B cell (primary cell): ENCODE data around the gene ULK1. TPM values are rescaled to one million over a fixed set of nuclear protein-coding genes. Genes with fewer than 3 reads are reported as not detected.

Experiments used
- ATAC-seq: fragments of 200-7000 bp; cut with Tn5 transposase; one replicate; pipeline ENCODE4 v1.10.0; 2021; ENCODE audit warnings: low read depth, mild to moderate bottlenecking, moderate number of reproducible peaks, moderate library complexity
- CTCF ChIA-PET: fragments of 350-600 bp; sonication (Branson Sonifier 250); formaldehyde crosslinking; loops from one replicate; lab custom pipeline; 2021; ENCODE audit warnings: antibody characterized with exemption, inconsistent platforms; lab: Charles Lee
- POLR2A ChIA-PET: fragments of 350-600 bp; sonication (Branson Sonifier 250); formaldehyde crosslinking; loops from one replicate; lab custom pipeline; 2021; ENCODE audit warnings: antibody characterized with exemption; lab: Charles Lee
- DNase-seq: peaks from one replicate; pipeline ENCODE4 v3.0.0; 2013
- H2AFZ ChIP-seq: 2 replicates; pipeline ENCODE4 v1.6.1; 2012; ENCODE audit warnings: mild to moderate bottlenecking, low read depth, low read length; ENCODE audit not compliant: insufficient read depth, poor library complexity, severe bottlenecking
- H3K27ac ChIP-seq, 2 donors: 1 replicate in 1 of 2; 2 replicates in 1 of 2; pipeline ENCODE4 v1.5.1; 2012 to 2013; ENCODE audit warnings: low read length in 2 of 2, mild to moderate bottlenecking in 2 of 2, moderate library complexity in 1 of 2
- H3K27me3 ChIP-seq, 4 experiments: fragments of 200-600 bp in 1 of 4; sonication (generic) in 1 of 4; replicated peaks in 1 of 4; 1 replicate in 2 of 4; 2 replicates in 2 of 4; pipeline versions ENCODE4 v1.6.1 to v1.7.0; 2013 to 2016; ENCODE audit warnings: low read length in 3 of 4, mild to moderate bottlenecking in 2 of 4, mixed read lengths in 1 of 4, moderate library complexity in 1 of 4; ENCODE audit not compliant: insufficient read depth in 4 of 4, control insufficient read depth in 3 of 4; ENCODE audit errors: control extremely low read depth in 1 of 4
- H3K36me3 ChIP-seq, 2 experiments: replicated peaks in 1 of 2; 1 replicate in 1 of 2; 2 replicates in 1 of 2; pipeline versions ENCODE4 v1.6.1 to v1.7.1; 2013; ENCODE audit warnings: low read length in 1 of 2; ENCODE audit not compliant: insufficient read depth in 2 of 2, control insufficient read depth in 1 of 2; ENCODE audit errors: control extremely low read depth in 1 of 2, extremely low read depth in 1 of 2
- H3K4me1 ChIP-seq, 2 donors: fragments of 200-600 bp in 1 of 2; sonication (generic) in 1 of 2; 1 replicate in 1 of 2; 2 replicates in 1 of 2; pipeline versions ENCODE4 v1.5.1 to v1.6.1; 2013 to 2017; ENCODE audit warnings: low read length in 2 of 2; ENCODE audit not compliant: control insufficient read depth in 2 of 2, insufficient read depth in 2 of 2
- H3K4me2 ChIP-seq: replicated peaks from 2 replicates; pipeline ENCODE3; 2012; ENCODE audit warnings: mild to moderate bottlenecking, low read depth, low read length; ENCODE audit not compliant: poor library complexity, severe bottlenecking
- H3K4me3 ChIP-seq, 5 experiments: fragments of 200-600 bp in 1 of 5; sonication (generic) in 1 of 5; 1 replicate in 3 of 5; 2 replicates in 2 of 5; pipeline versions ENCODE4 v1.5.1 to v1.7.0; 2011 to 2016; ENCODE audit warnings: low read length in 4 of 5, mild to moderate bottlenecking in 4 of 5, low read depth in 2 of 5, control low read depth in 1 of 5, moderate library complexity in 1 of 5; ENCODE audit not compliant: insufficient read depth in 1 of 5; ENCODE audit errors: control extremely low read depth in 1 of 5, extremely low read depth in 1 of 5
- H3K79me2 ChIP-seq: fragments of 200-600 bp; sonication (generic); one replicate; pipeline ENCODE4 v1.6.0; 2016; ENCODE audit warnings: low read length; ENCODE audit not compliant: control insufficient read depth, insufficient read depth
- H3K9ac ChIP-seq: fragments of 200-600 bp; sonication (generic); 2 replicates; pipeline ENCODE4 v1.6.1; 2017; ENCODE audit warnings: mild to moderate bottlenecking, low read length, moderate library complexity
- H3K9me3 ChIP-seq, 3 donors: one replicate each; pipeline versions ENCODE4 v1.6.1 to v1.7.1; 2013; ENCODE audit warnings: low read length in 2 of 3; ENCODE audit not compliant: control insufficient read depth in 2 of 3, insufficient read depth in 1 of 3; ENCODE audit errors: control extremely low read depth in 1 of 3
- H4K20me1 ChIP-seq: 2 replicates; pipeline ENCODE4 v1.6.0; 2012; ENCODE audit warnings: mild to moderate bottlenecking, low read length; ENCODE audit not compliant: insufficient read depth, control insufficient read depth, poor library complexity, severe bottlenecking
- H3K27ac Mint-ChIP-seq: one replicate; pipeline ENCODE4 v1.8.0; 2021; ENCODE audit warnings: mixed read lengths
- H3K27me3 Mint-ChIP-seq: one replicate; pipeline ENCODE4 v1.8.0; 2021; ENCODE audit warnings: mixed read lengths
- H3K4me1 Mint-ChIP-seq: one replicate; pipeline ENCODE4 v1.8.0; 2021; ENCODE audit warnings: mixed read lengths
- H3K4me3 Mint-ChIP-seq: one replicate; pipeline ENCODE4 v1.8.0; 2021; ENCODE audit warnings: mixed read lengths
- H3K9me3 Mint-ChIP-seq: one replicate; pipeline ENCODE4 v1.8.0; 2022; ENCODE audit warnings: mixed read lengths; ENCODE audit not compliant: insufficient read depth
- CTCF ChIP-seq: fragments of 200-600 bp; IDR thresholded peaks from one replicate; pipeline ENCODE4 v1.8.0; 2022; ENCODE audit warnings: antibody characterized with exemption, mild to moderate bottlenecking
- EZH2 ChIP-seq: IDR thresholded peaks from 2 replicates; pipeline ENCODE4 v1.6.1; 2012; ENCODE audit warnings: borderline replicate concordance, low read depth, mild to moderate bottlenecking, moderate library complexity, low read length; ENCODE audit not compliant: insufficient read depth, poor library complexity, severe bottlenecking
- WGBS: methylation state at CpG from one replicate; pipeline ENCODE4 v1.1.5; 2013; ENCODE audit warnings: missing lambda C conversion rate; ENCODE audit not compliant: insufficient coverage; 5-methylcytosine and 5-hydroxymethylcytosine counted together
- intact Hi-C: fragments of 100-400 bp; cut with micrococcal nuclease; formaldehyde crosslinking; loops from one replicate; pipeline ENCODE4 v1.10.0; 2022
- polyA plus RNA-seq: library from polyadenylated mRNA; depleted of rRNA; stranded (reverse); fragments of >200 nt; gene quantifications from 2 replicates; pipeline ENCODE4 v1.2.3, GENCODE V29; 2012
- total RNA-seq, 2 donors: library from RNA; stranded (reverse); fragments of 120-200 nt in 1 of 2; gene quantifications; 1 replicate in 1 of 2; 2 replicates in 1 of 2; pipeline versions ENCODE4 v1.2.3 to v1.2.4, GENCODE V29; 2013 to 2022

The ULK1 gene
- total and polyA plus RNA-seq, 2 donors (not counting 1 experiment from before 2014, with no cell fraction given): 38.9 to 59.5 TPM

GRCh38 chr12:131915000-131915689 lies 20.7 kb downstream of the ULK1 start:
- ChIA-PET CTCF (no interaction called here), POLR2A (no interaction called here)
- Histone ChIP-seq H3K27me3 (no peaks in the 10 kb centered on the region), H3K4me1 (no peaks in the 10 kb centered on the region), H3K27ac (no peak overlapping the region), H4K20me1 (peaks cover 22% of the 10 kb centered on the region), H2AFZ (no peak overlapping the region), H3K9me3 (no peaks in the 10 kb centered on the region), H3K4me2 (no peak overlapping the region), H3K9ac (no peak overlapping the region), H3K36me3 (peaks cover 0 to 56% of the 10 kb centered on the region in 2 experiments), H3K4me3 (no peak overlapping the region), H3K79me2 (no peaks in the 10 kb centered on the region)
- Mint-ChIP-seq H3K4me3 (no peak overlapping the region), H3K27me3 (no peaks in the 10 kb centered on the region), H3K27ac (no peak overlapping the region), H3K9me3 (no peaks in the 10 kb centered on the region), H3K4me1 (no peaks in the 10 kb centered on the region)
- WGBS: 96% methylated on average over 17 of the region's 20 CpGs
- no peak for ATAC-seq
- DNase-seq: no peak
- TF ChIP-seq CTCF (no peak), EZH2 (no peak)
- intact Hi-C loops: no loop called here

- H3K36me3 ChIP-seq: peaks cover 0 to 53% of the 10 kb centered on the region in 2 experiments
- TF ChIP-seq EZH2 (no peak), CTCF (no peak)
- no peaks in the 10 kb centered on the region for H3K9me3 ChIP-seq
- CTCF ChIA-PET: no interaction called here
- POLR2A ChIA-PET: no interaction called here
- ATAC-seq: no peak
- Mint-ChIP-seq H3K27ac (no peak overlapping the region), H3K4me3 (no peak overlapping the region), H3K9me3 (no peaks in the 10 kb centered on the region), H3K4me1 (no peaks in the 10 kb centered on the region), H3K27me3 (no peaks in the 10 kb centered on the region)
- peaks cover 15% of the 10 kb centered on the region for H4K20me1 ChIP-seq
- DNase-seq: no peak
- H3K4me3 ChIP-seq: no peak overlapping the region
- no peak overlapping the region for H3K27ac ChIP-seq
- intact Hi-C loops: no loop called here
- H3K27me3 ChIP-seq: no peaks in the 10 kb centered on the region
- no peak overlapping the region for H2AFZ ChIP-seq
- H3K4me2 ChIP-seq: no peak overlapping the region
- no peak overlapping the region for H3K9ac ChIP-seq
- H3K4me1 ChIP-seq: no peaks in the 10 kb centered on the region
- WGBS: 95% methylated on average over 17 of the region's 21 CpGs
- no peaks in the 10 kb centered on the region for H3K79me2 ChIP-seq
Observed at GRCh38 chr12:131915823-131916222, 21.4 kb downstream of the ULK1 start.
